ENCODE measurements around the gene FGFR3. TPM values are rescaled to one million over a fixed set of nuclear protein-coding genes. Genes with fewer than 3 reads are reported as not detected.
"Not testable (repeated sequence)": the region's sequence is repeated elsewhere in the genome, so short reads cannot be mapped to it uniquely, and the experiment has no call there.

The FGFR3 gene
- total and polyA plus RNA-seq, 2 of the 8 experiments (the other 6 are each of a cell fraction or from before 2014, with no cell fraction given): 9.0 to 19.5 TPM

- TF ChIP-seq CTCF (IDR thresholded peaks at IDR 0.05; ENCODE audit: control extremely low read depth in 1 of 3, insufficient read depth in 1 of 3, low read depth in 1 of 3, low read length in 3 of 3): no peak
- no peak for TF ChIP-seq SIN3A (conservative IDR thresholded peaks at IDR 0.05 in 1 of 2, IDR thresholded peaks at IDR 0.05 in 1 of 2; ENCODE audit: low read depth in 1 of 2, low read length in 2 of 2)
- TF ChIP-seq SRF (IDR thresholded peaks at IDR 0.05; ENCODE audit: low read depth, low read length): no peak
- TF ChIP-seq ZNF274 (IDR thresholded peaks at IDR 0.05; ENCODE audit: borderline replicate concordance, extremely low read depth, low read length): no peak
- no peak for TF ChIP-seq HDAC6 (IDR thresholded peaks at IDR 0.05; ENCODE audit: low read depth, low read length)
- no peak for TF ChIP-seq SP4 (IDR thresholded peaks at IDR 0.05; ENCODE audit: low read length)
Observed at GRCh38 chr4:1834047-1834775, 41.1 kb downstream of the FGFR3 start (continued).

- H3K4me1 ChIP-seq (replicated peaks in 1 of 4; ENCODE audit: control insufficient read depth in 3 of 4, insufficient read depth in 4 of 4, low read length in 3 of 4); H3K56ac ChIP-seq (replicated peaks; ENCODE audit: insufficient read length, low read depth, low read length); POLR2A ChIA-PET (ENCODE audit: partially characterized antibody); H3K79me2 ChIP-seq (ENCODE audit: control insufficient read depth in 1 of 2, insufficient read depth in 2 of 2, low read length in 2 of 2); H4K8ac ChIP-seq (ENCODE audit: extremely low read depth, insufficient read depth, low read length); H3K4me3 ChIP-seq (ENCODE audit: extremely low read depth in 1 of 4, insufficient read depth in 2 of 4, low read depth in 3 of 4, low read length in 4 of 4); H2BK5ac ChIP-seq (ENCODE audit: low read depth, low read length); H3K18ac ChIP-seq (ENCODE audit: extremely low read depth, low read length); H2BK120ac ChIP-seq (replicated peaks; ENCODE audit: low read depth, low read length); H3K14ac ChIP-seq (ENCODE audit: insufficient read length); H3K4ac ChIP-seq (replicated peaks; ENCODE audit: insufficient read length, low read depth, low read length); H3K9ac ChIP-seq (replicated peaks in 1 of 4; ENCODE audit: extremely low read depth in 1 of 4, low read depth in 3 of 4, low read length in 3 of 4); H4K20me1 ChIP-seq (replicated peaks in 1 of 2; ENCODE audit: control insufficient read depth in 1 of 2, insufficient read depth in 2 of 2, low read length in 2 of 2); H2BK20ac ChIP-seq (ENCODE audit: low read length); FAIRE-seq; H2BK15ac ChIP-seq (ENCODE audit: low read length); H4K91ac ChIP-seq (replicated peaks; ENCODE audit: insufficient read length, low read length); H2AK5ac ChIP-seq (ENCODE audit: low read depth, low read length); H3K23ac ChIP-seq (ENCODE audit: insufficient read length); H3K79me1 ChIP-seq (ENCODE audit: low read depth, low read length); H2AFZ ChIP-seq (ENCODE audit: low read length); H3K9me3 ChIP-seq (ENCODE audit: insufficient read depth in 2 of 2, low read depth in 1 of 2, low read length in 1 of 2); H3K27ac ChIP-seq (ENCODE audit: low read depth, low read length); H3K27me3 ChIP-seq (replicated peaks in 1 of 4; ENCODE audit: control insufficient read depth in 3 of 4, extremely low read depth in 1 of 4, insufficient read depth in 3 of 4, low read length in 3 of 4); H2BK12ac ChIP-seq (ENCODE audit: low read depth, low read length); H3K4me2 ChIP-seq (ENCODE audit: insufficient read depth in 1 of 2, low read depth in 2 of 2, low read length in 2 of 2); H3K23me2 ChIP-seq (ENCODE audit: low read depth, low read length); DNase-seq (ENCODE audit: low read depth in 1 of 2, low spot score in 2 of 2); H4K5ac ChIP-seq (ENCODE audit: insufficient read length, low read depth, low read length): not testable (repeated sequence)
- peaks cover 0 to 24% (median 11%) of the 10 kb centered on the region in 4 experiments; a peak in 5 of 8 replicates for H3K36me3 ChIP-seq (ENCODE audit: control insufficient read depth in 2 of 4, insufficient read depth in 4 of 4, low read length in 3 of 4)
- CTCF ChIA-PET (ENCODE audit: partially characterized antibody): interaction anchor here (0.6 to 1.8 kb wide), 2 partner anchors 63 to 83 kb away, joined by 3 to 8 read pairs; no protein-coding TSS in a partner anchor
- 95% methylated on average over 8 of the region's 8 CpGs; no CpG with 5 or more reads in 1 of the 2 experiments for WGBS, 2 experiments (ENCODE audit: extremely low coverage in 1 of 2, insufficient coverage in 1 of 2, insufficient read length in 1 of 2, insufficient replicate concordance in 2 of 2, low coverage in 1 of 2, low lambda C conversion rate in 2 of 2, missing lambda C conversion rate in 1 of 2)
Observed at GRCh38 chr4:1835836-1836235, 42.7 kb downstream of the FGFR3 start.

Data from H1 (cell line).